ENCODE measurements around the gene ARHGEF10L. TPM values are rescaled to one million over a fixed set of nuclear protein-coding genes. Genes with fewer than 3 reads are reported as not detected.

ARHGEF10L gene
- total RNA-seq, 1 donor = 39.1 TPM

- Histone ChIP-seq H3K27ac (ENCODE audit: low read depth, low read length) (no peak overlapping the region), H3K79me2 (ENCODE audit: insufficient read depth, low read length) (no peaks in the 10 kb centered on the region), H2AFZ (ENCODE audit: low read length) (no peak overlapping the region), H3K4me1 (ENCODE audit: insufficient read depth, low read length) (no peaks in the 10 kb centered on the region), H4K20me1 (ENCODE audit: insufficient read depth, low read length) (peaks cover 12% of the 10 kb centered on the region), H3K4me3 (ENCODE audit: insufficient read depth, low read length) (no peak overlapping the region), H3K4me2 (ENCODE audit: insufficient read depth, low read length) (no peak overlapping the region), H3K36me3 (ENCODE audit: insufficient read depth, low read length) (peaks cover 25% of the 10 kb centered on the region), H3K27me3 (ENCODE audit: insufficient read depth, low read length) (no peaks in the 10 kb centered on the region), H3K9me3 (ENCODE audit: low read depth, low read length) (no peaks in the 10 kb centered on the region)
- TF ChIP-seq, protein P1, sequence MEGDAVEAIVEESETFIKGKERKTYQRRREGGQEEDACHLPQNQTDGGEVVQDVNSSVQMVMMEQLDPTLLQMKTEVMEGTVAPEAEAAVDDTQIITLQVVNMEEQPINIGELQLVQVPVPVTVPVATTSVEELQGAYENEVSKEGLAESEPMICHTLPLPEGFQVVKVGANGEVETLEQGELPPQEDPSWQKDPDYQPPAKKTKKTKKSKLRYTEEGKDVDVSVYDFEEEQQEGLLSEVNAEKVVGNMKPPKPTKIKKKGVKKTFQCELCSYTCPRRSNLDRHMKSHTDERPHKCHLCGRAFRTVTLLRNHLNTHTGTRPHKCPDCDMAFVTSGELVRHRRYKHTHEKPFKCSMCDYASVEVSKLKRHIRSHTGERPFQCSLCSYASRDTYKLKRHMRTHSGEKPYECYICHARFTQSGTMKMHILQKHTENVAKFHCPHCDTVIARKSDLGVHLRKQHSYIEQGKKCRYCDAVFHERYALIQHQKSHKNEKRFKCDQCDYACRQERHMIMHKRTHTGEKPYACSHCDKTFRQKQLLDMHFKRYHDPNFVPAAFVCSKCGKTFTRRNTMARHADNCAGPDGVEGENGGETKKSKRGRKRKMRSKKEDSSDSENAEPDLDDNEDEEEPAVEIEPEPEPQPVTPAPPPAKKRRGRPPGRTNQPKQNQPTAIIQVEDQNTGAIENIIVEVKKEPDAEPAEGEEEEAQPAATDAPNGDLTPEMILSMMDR (IDR thresholded peaks at IDR 0.05; ENCODE audit: extremely low read depth, low read depth, low read length) = no peak
- no peak for DNase-seq (ENCODE audit: insufficient read length, low spot score, missing footprints)
These were observed 124.8 kb downstream of the ARHGEF10L start for GRCh38 chr1:17664322-17664721.

- no peaks in the 10 kb centered on the region for H3K27me3 ChIP-seq (ENCODE audit: insufficient read depth, low read length)
- H3K36me3 ChIP-seq (ENCODE audit: insufficient read depth, low read length) = peaks cover 21% of the 10 kb centered on the region
- H3K79me2 ChIP-seq (ENCODE audit: insufficient read depth, low read length) = no peaks in the 10 kb centered on the region
- DNase-seq (ENCODE audit: insufficient read length, low spot score, missing footprints) = no peak
- no peak overlapping the region for H3K4me2 ChIP-seq (ENCODE audit: insufficient read depth, low read length)
- TF ChIP-seq, protein P1 (IDR thresholded peaks at IDR 0.05; ENCODE audit: extremely low read depth, low read depth, low read length) = no peak
- no peak overlapping the region for H2AFZ ChIP-seq (ENCODE audit: low read length)
- H3K4me3 ChIP-seq (ENCODE audit: insufficient read depth, low read length) = no peak overlapping the region
- H3K27ac ChIP-seq (ENCODE audit: low read depth, low read length) = no peak overlapping the region
- no peaks in the 10 kb centered on the region for H3K9me3 ChIP-seq (ENCODE audit: low read depth, low read length)
- H3K4me1 ChIP-seq (ENCODE audit: insufficient read depth, low read length) = no peaks in the 10 kb centered on the region
- peaks cover 12% of the 10 kb centered on the region for H4K20me1 ChIP-seq (ENCODE audit: insufficient read depth, low read length)
These were observed 125.6 kb downstream of the ARHGEF10L start for GRCh38 chr1:17665054-17665453.

GRCh38 chr1:17665950-17666720 lies 126.6 kb downstream of the ARHGEF10L start:
- peak; percentile 93 for DNase-seq (ENCODE audit: insufficient read length, low spot score, missing footprints)
- Histone ChIP-seq H3K4me2 (ENCODE audit: insufficient read depth, low read length) (no peak overlapping the region), H2AFZ (ENCODE audit: low read length) (no peak overlapping the region), H3K36me3 (ENCODE audit: insufficient read depth, low read length) (peaks cover 21% of the 10 kb centered on the region), H3K79me2 (ENCODE audit: insufficient read depth, low read length) (no peaks in the 10 kb centered on the region), H3K4me1 (ENCODE audit: insufficient read depth, low read length) (no peaks in the 10 kb centered on the region), H3K9me3 (ENCODE audit: low read depth, low read length) (no peaks in the 10 kb centered on the region), H4K20me1 (ENCODE audit: insufficient read depth, low read length) (peaks cover 15% of the 10 kb centered on the region), H3K4me3 (ENCODE audit: insufficient read depth, low read length) (no peak overlapping the region), H3K27ac (ENCODE audit: low read depth, low read length) (no peak overlapping the region), H3K27me3 (ENCODE audit: insufficient read depth, low read length) (no peaks in the 10 kb centered on the region)
- TF ChIP-seq, protein P1 (IDR thresholded peaks at IDR 0.05; ENCODE audit: extremely low read depth, low read depth, low read length) = no peak

DNA sequence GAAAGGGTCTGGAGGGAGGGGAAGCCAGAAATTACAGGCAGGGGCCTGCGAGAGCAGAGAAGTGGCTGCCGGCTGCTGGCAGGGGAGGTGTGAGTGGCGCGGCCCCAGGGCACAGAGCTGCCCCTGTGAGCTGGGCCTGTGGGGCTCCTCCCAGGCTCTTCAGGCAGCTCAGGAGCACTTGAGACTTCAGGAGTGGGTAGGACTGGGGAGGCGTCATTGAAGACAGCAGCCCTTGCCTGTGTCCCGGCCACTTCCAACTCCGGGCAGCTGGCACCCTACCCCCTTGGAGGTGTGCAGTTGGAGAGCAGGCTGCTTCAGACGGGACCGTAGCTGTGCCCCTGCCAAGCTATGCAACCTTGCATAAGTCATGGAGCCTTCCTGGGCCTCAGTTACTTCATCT lies 128.1 kb downstream of the ARHGEF10L start:
- H3K27ac ChIP-seq (ENCODE audit: low read depth, low read length) = no peak overlapping the region
- no peak for DNase-seq (ENCODE audit: insufficient read length, low spot score, missing footprints)
- no peak overlapping the region for H3K4me2 ChIP-seq (ENCODE audit: insufficient read depth, low read length)
- no peak overlapping the region for H3K4me3 ChIP-seq (ENCODE audit: insufficient read depth, low read length)
- H3K27me3 ChIP-seq (ENCODE audit: insufficient read depth, low read length) = no peaks in the 10 kb centered on the region
- no peak overlapping the region for H2AFZ ChIP-seq (ENCODE audit: low read length)
- H3K4me1 ChIP-seq (ENCODE audit: insufficient read depth, low read length) = no peaks in the 10 kb centered on the region
- no peaks in the 10 kb centered on the region for H3K79me2 ChIP-seq (ENCODE audit: insufficient read depth, low read length)
- peaks cover 17% of the 10 kb centered on the region for H3K36me3 ChIP-seq (ENCODE audit: insufficient read depth, low read length)
- TF ChIP-seq, protein P1 (IDR thresholded peaks at IDR 0.05; ENCODE audit: extremely low read depth, low read depth, low read length) = no peak
- no peaks in the 10 kb centered on the region for H3K9me3 ChIP-seq (ENCODE audit: low read depth, low read length)
- H4K20me1 ChIP-seq (ENCODE audit: insufficient read depth, low read length) = peaks cover 17% of the 10 kb centered on the region
